HG03469 (cell line): ENCODE data around the gene AHI1.
A peak's percentile ranks its signal among the peaks of the same experiment; 100 is the strongest.
"Not testable (repeated sequence)": the region's sequence is repeated elsewhere in the genome, so short reads cannot be mapped to it uniquely, and the experiment has no call there.

Experiments used
- ATAC-seq: cut with Tn5 transposase; IDR thresholded peaks from one replicate; pipeline ENCODE4 v1.9.1; 2021; ENCODE audit warnings: mild to moderate bottlenecking, moderate library complexity, moderate number of reproducible peaks; ENCODE audit not compliant: unreplicated experiment

The AHI1 gene

DNA sequence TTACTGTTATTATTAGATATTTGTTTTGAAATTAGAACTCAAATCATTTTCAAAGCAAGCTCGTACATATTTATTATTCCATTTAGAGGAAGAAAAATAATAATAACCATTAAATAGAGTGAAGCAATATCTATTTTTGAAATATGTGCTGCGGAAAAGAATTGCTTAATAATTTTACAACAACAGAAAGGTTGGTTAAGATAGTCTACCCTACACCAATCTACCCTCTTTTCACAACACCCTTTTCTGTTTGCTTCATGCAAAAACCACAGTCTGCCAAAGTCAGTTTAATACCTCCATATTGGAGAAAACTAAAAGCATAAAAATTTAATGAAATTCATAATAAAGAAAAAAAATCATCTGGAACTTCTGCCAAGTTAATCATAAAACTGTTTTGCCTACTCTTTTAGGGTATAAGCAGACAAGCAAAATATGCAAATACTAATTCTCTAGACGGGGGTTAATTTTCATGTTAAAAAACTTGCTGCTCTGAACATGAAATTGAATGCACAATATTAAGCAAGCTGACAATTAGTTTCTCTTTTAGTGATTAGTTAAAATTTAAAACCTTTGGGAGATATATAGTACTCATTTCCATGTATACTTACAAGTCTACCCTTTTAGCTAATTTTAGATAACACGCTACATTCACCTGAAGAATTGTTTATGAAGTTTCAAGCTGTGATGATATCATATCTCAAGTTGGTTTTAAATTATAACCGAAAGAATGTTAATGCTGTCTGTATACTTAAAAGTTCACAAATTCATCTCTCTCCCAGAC is 100.2 kb downstream of the AHI1 start:
- ATAC-seq, result no peak

GRCh38 chr6:135395136-135395535 is 102.4 kb downstream of the AHI1 start:
- ATAC-seq, result no peak

DNA sequence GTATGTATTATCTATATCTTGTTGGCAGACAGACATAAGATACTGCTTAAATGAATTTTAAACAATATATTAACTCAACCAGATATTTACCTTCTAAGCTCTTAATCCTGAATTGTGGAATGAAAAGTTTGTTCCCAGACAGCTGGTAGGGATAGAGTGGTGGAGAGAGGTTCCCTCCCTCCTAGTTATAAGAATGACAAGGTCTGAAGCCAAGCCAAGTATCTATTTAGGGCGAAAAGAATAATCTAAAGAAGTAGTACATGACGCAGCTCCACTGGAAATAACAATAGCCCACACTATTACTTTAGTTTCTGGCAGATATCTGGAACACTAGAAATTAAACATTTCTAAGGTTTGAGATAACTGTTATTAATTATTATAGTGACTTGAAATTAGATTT is 104.3 kb downstream of the AHI1 start:
- ATAC-seq, result no peak

DNA sequence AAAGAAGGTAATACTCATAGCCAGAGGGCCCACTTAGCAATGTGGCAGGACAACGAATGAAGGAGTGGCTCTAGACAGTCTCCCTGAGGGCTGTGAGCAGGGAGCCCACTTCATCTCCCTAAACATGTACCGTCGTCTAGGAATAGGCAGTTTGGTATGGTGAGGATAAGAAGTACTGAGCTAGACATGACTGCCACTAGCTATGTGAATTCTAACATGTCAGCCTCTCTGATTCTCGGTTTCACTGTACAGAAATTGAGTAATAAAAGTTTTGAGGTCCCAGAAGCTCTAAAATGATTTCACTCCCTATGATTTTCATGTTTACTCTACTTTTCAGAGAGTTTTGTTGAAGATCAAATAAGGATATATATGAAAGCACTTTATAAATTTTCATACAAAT is 107.1 kb downstream of the AHI1 start:
- ATAC-seq, result no peak

GRCh38 chr6:135385299-135385698 is 112.2 kb downstream of the AHI1 start:
- ATAC-seq, result no peak

DNA sequence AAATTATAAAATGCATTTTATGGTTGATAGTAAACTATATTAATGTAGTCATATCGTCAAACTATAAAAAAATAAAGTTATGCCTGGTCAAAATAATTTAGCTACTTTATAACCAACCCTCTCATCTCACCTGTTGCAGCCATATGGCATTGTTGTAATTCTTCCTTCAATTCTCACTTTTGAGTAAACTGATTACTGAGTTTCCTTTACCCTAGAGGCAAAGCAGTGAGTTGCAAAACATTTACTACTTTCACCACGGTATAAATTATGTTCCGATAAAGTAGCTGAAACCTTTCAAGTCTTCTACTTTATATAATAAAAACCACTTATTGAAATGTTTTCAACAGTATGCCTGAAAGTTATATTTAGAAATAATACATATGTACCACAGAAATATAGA is 113.8 kb downstream of the AHI1 start:
- no peak for ATAC-seq

- no peak for ATAC-seq
Measured at GRCh38 chr6:135383301-135383700, 114.2 kb downstream of the AHI1 start.

GRCh38 chr6:135382182-135382628 is 115.3 kb downstream of the AHI1 start:
- ATAC-seq, result peak; percentile 88

- no peak for ATAC-seq
Measured at GRCh38 chr6:135380793-135381192, 116.7 kb downstream of the AHI1 start.

GRCh38 chr6:135379647-135380046 is 117.9 kb downstream of the AHI1 start:
- no peak for ATAC-seq

- no peak for ATAC-seq
Measured at GRCh38 chr6:135372758-135373157, 124.8 kb downstream of the AHI1 start.

DNA sequence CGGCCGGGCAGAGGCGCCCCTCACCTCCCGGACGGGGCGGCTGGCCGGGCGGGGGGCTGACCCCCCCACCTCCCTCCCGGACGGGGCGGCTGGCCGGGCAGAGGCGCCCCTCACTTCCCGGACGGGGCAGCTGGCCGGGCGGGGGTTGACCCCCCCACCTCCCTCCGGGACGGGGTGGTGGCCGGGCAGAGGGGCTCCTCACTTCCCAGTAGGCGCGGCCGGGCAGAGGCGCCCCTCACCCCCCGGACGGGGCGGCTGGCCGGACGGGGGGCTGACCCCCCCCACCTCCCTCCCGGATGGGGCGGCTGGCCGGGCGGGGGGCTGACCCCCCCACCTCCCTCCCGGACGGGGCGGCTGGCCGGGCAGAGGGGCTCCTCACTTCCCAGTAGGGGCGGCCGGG is 133.9 kb downstream of the AHI1 start:
- not testable (repeated sequence) for ATAC-seq

GRCh38 chr6:135362124-135362523 is 135.4 kb downstream of the AHI1 start:
- ATAC-seq, result no peak

DNA sequence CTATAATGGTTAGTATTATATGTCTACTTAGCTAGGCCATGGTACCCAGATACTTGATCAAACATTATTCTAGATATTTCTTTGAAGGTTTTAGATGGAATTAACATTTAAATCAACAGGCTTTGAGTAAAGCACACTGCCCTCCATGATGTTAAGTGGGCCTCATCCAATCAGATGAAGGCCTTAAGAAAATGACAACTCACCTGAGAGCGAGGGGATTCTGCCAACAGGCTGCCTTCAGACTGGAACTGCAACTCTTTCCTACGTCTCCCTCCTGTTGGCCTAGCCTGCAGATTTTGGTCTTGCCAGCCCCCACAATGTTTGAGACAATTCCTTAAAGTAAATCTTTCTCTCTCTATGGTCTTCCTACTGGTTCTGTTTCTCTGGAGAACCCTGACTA is 137.3 kb downstream of the AHI1 start:
- ATAC-seq, result no peak

- ATAC-seq, result no peak
Measured at GRCh38 chr6:135358985-135359384, 138.6 kb downstream of the AHI1 start.

GRCh38 chr6:135358251-135358821 is 139.2 kb downstream of the AHI1 start:
- ATAC-seq, result no peak

DNA sequence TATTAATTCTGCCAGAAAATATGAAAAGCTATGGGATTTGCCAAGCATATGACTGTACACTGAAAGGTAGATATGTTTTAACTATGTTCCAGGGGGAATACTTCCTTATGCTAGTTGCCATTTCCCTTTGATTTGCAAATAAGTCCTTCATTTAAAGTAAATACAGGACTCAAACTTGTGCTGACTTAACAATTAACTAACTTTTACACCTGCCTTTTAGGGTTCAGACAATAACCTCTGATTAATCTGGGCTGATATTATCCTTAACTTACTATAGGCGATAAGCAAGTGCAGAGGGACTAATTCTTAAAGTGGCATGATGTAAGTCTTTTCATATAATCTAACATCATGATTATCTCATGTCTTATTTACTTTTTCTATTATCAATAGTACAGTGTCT is 143.1 kb downstream of the AHI1 start:
- no peak for ATAC-seq

DNA sequence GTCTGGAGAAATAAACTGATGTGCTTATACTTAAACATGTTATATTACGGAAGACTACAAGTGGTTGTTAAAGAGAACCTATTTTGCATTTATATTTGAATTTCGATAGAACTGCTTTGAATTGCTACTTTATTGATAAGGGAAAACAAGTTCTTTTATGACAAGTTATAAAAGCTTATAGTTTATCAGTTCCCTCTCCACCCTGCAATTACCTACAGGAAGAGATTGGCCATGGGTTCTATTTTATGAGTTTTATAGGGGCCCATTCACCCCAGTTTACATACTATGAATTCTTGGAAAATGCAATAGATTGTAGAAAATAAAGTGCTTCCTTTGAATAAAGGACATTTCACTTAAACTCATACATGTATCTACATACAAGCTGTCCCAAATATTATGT is 144.4 kb downstream of the AHI1 start:
- ATAC-seq, result no peak

GRCh38 chr6:135351635-135352034 is 145.9 kb downstream of the AHI1 start:
- ATAC-seq, result no peak

GRCh38 chr6:135347887-135348286 is 149.7 kb downstream of the AHI1 start:
- no peak for ATAC-seq

DNA sequence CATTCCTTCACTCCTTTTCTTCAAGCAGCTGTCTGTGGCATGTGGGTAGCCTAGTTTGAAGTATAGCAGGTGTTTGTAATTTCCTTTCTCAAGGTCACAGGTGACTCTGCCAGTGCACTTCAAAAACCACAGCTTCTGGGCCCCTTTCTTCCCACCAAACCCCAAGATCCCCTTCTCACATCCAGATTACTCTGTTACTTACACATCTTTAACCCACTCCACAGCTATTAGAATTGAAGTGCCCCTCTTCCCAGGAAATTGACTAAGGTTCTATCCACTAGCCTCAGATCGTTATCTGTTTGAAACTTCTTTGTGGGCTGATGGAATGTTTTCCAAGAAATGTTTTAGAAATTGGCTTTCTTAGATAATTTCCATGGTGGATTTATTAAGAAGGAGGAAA is 150.8 kb downstream of the AHI1 start:
- ATAC-seq, result no peak

- ATAC-seq, result no peak
Measured at GRCh38 chr6:135344526-135344925, 153.0 kb downstream of the AHI1 start.

GRCh38 chr6:135339920-135340319 is 157.6 kb downstream of the AHI1 start:
- ATAC-seq, result not testable (repeated sequence)
